GF-D8 (cell line): Measurements from ENCODE around the gene TAS2R60.
"Not testable (repeated sequence)": the region's sequence is repeated elsewhere in the genome, so short reads cannot be mapped to it uniquely, and the experiment has no call there.

Source experiments
- DNase-seq: peaks from one replicate; lab custom pipeline; 2025; lab: John Stamatoyannopoulos, UW

The TAS2R60 gene

DNA sequence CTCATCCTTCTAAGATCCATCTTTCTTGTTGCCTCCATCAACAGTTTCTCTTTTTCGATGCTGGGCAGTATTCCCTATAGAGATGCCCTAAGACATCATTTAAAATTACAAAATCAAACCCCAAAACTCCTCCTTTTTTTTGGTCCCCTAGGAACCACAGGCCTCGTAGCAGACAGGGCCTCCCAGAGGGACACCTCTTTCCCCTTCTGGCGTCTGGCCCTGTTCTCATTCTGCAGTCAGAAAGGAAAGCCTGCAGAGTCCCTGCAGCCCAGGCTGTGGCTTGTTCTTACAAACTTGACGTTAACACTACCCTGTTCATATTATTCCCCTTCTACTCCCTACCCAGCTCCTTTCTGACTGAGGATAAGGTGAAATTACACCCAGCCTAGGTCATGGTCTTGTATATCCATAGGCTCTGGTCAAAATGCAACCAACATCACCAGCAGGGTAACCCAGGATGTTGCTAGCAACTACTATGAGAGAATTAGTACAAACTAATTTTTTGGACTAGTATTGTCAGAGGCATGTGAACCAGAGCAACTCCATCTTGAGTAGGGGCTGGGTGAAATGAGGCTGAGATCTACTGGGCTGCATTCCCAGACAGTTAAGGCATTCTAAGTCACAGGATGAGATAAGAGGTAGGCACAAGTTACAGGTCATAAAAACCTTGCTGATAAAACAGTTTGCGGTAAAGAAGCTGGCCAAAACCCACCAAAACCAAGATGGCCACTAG lies 31.1 kb upstream of the TAS2R60 start:
- peak; percentile 24 for DNase-seq

DNA sequence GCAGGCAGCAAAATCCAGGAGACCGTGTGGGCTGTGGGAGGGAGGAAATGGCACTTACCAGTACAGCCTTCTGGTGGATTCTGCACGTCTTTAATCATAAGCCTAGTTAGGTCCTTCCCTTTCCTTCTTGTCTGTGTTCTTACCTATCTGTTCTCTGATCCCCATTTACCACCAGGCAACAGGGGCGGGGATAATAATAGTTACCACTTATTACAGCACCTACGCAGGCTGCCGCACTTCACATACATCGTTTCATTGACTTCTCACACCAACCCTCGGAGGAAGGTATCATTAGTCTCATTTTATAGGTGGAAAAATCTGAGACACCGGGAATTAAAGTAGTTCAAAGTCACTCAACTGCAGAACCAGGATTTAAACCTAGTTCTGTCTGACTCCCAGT lies 30.1 kb upstream of the TAS2R60 start:
- DNase-seq = no peak

DNA sequence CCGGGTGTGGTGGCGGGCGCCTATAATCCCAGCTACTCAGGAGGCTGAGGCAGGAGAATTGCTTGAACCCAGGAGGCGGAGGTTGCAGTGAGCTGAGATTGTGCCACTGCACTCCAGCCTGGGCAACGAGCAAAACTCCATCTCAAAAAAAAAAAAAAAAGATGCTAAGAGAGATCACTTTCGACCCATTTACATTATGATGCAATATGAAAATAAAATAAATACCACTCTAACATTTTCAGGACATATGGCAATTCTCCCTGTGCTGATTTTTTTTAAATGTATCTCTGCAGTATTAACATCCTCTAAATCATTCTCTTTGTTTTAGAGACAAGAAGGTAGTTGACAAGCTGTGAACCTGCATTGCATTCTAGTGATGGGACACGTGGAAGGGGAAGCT lies 28.0 kb upstream of the TAS2R60 start:
- not testable (repeated sequence) for DNase-seq

DNA sequence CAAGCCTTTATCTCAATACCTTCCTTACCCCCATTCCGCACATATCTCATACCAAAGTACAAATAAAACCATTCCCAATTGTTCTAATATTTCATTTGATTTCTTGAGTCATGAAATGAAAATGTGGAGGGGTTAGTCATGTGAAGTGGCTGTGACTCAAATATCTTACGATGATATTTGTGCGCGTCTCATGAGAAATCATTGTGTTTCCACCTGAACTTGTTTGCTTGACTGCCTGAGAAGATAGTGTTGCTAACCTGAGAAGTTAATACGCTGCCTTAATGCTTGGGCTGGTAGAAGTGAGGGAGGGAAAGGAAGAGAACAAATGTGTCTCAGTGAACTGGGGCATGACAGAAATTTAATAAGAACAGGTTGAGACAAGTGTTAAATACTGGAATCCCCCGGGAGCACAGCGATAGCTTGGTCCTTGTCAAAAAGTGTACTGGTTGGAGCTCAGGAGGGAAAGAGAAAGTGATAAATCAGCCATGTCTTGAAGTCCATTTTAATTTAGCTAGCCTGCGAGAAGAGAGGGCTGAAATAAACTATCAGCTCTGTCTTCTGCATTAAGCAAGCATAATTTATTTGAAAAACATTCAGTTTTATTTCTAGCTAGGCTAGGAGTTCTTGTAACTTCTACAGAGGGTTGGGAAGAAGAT lies 27.4 kb upstream of the TAS2R60 start:
- no peak for DNase-seq

DNA sequence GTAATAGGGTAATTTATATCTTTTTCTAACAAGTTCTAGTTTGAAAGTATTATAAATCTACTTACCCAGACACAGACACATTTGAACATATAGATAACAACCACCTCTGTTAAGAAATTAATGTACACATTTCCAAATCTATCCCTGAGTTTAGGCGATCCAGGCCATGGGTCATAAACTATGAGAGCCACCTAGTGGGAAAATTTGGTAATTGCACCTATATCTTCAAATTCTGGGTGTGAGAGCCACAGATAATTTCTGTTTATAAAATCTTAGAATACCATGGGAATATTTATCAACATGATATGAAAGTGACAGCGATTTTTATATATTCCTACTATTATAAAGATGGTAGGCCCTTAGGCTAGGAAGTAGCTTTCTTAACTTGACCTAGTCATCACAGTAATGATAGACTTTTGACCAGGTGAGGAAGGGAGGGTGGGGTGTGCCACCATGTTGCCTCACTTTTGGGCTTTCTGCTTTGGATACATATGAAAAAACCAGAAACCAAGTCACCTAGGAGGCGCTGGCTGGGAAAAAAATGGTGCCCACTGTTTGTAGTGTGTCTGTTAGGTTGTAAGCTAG lies 26.6 kb upstream of the TAS2R60 start:
- peak; percentile 22 for DNase-seq

DNA sequence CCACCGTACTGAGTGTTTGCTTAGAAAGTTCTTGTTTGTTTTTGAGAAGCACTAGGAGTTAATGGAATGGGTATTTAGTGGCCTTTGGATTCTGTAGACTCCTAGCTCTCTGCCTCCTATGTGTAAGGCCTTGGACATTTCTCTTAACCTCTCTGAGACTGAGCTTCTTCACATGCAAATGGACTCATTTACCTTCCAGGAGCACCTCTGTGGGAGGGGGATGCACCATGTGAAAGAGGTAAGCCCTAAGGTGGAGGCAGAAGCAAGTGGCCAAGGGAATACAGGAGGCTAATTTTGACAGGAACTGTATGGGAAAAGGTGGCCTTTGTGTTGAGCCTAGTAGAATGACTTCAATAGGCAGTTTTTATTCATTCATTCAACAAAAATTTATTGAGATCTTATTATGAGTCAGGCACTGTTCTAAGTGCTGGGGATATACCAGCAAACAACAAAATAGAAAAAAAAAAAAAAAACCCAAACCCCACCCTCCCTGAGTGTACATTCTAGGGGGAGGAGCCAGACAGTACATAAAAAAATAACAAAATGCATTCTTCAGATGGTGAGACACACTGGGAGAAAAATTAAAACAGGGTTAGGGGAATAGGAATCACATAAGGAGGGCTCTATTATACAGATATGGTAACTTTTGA lies 25.4 kb upstream of the TAS2R60 start:
- DNase-seq = no peak

DNA sequence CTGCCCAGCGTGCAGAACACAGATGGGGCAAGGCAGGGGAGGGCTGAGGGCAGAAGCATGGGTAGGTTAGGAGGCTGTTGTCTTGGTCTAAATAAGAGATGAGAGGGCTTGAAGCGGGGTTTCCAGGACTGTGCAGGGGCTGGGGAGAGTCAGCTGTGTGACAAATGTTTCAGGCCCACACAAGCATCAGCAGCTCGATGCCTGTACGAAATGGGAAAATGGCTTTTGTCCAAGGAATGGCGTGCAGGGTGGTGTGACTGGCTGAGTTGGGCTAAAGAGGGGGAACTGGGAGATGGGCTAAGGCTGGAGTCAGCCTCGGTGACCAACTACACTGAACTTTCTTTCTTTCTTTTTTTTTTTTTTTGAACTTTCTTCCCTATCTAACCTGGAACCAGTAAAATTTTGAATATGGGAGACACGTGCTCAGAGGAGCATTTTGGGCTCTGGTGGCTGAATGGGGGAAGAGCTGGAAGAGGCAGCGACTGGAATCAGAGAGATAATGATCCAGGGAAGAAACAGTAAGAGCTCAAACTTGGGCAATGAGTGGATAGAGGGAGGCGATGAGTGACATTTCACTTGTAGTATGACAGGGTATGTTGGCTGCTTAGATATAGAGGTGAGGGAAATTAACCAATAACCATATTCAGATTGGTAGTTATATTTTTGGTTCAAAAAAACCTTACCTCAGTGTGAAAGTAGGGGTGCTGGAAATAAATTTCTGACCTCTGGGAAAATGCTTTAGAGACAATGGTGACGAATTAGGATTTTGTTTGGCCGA lies 24.4 kb upstream of the TAS2R60 start:
- no peak for DNase-seq

DNA sequence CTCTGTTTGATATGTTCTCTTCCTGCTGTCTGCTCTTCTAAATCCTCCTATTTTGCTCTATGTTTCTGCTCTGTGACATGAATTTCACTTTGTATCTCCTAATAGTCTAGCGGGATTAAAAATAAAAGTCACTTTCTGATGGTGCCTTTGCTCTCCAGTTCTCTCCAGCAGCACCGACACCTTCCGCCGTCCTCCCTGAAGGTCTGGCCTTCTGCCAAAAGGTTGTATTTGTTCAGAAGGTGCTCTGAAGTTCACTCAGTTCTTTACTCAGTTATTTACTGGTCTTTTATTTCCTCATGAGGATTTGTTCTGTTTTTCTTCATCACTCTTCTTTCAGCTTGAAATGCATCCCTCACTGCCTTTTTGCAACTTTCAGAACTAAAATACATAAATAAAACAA lies 23.4 kb upstream of the TAS2R60 start:
- DNase-seq = no peak

DNA sequence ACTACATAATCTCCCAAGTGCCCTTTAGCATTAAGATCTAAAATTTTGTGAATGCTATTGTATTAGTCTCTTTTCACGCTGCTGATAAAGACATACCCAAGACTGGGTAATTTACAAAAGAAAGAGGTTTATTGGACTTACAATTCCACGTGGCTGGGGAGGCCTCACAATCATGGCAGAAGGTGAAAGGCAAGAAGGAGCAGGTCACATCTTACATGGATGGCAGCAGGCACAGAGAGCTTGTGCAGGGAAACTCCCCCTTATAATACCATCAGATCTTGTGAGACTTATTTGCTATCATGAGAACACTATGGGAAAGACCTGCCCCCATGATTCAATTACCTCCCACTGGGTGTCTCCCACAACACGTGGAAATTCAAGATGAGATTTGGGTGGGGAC lies 22.6 kb upstream of the TAS2R60 start:
- DNase-seq = not testable (repeated sequence)

DNA sequence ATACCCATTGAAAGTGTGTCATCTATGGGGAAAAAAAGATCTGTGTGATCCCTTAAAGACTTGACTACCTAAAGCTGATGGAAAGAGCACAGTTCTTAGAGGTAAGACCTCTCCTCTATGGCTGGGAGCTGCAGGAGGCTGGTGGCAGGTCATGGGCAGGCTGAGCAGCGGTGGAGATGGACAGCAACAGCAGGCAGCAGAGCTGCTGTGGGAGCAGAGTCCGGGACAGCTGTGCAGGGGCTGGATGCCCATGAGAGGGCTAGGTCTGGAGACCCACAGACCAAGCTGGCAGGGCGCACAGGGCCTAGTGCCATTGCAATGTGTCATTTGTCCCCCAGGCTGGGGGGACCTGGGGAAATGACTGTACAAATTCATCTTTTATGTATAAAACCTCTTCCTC lies 21.2 kb upstream of the TAS2R60 start:
- DNase-seq = no peak

DNA sequence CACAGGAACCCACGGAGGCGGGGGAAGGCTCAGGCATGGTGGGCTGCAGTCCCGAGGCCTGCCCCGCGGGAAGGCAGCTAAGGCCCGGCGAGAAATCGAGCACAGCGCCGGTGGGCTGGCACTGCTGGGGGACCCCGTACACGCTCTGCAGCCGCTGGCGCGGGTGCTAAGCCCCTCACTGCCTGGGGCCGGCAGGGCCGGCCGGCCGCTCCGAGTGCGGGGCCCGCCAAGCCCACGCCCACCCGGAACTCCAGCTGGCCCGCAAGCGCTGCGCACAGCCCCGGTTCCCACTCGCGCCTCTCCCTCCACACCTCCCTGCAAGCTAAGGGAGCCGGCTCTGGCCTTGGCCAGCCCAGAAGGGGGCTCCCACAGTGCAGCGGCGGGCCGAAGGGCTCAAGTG lies 18.8 kb upstream of the TAS2R60 start:
- DNase-seq = not testable (repeated sequence)

DNA sequence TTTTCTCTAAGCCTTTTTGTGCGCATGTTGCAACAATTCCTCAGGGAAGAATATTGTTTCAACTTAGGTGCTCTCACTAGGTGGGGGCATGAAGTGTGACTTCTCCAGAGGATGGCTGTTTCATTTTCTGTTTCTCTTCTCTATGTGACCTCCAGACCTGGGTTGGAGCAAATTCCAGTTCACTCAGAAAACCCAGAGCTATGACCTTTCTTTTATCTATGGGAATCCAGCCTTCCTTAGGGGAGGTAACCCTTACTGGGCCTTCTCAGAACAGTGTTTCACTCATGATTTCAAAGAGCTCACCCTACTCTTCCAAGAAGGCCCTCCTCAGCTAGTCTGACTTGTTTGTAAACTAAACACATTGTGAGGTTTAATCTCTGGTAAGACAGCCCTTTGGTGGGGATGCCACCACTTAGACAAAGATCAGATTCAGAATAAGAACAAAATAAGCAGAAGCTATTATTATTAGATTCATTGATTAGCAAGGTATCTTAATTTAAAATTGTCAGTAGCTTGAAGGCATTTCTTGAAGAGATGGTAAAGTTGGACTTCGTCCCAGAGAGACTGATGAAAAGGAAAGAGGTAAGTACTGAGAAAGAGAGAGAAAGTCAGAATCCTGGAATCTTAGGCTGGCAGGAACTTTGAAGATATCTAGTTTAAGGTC lies 16.6 kb upstream of the TAS2R60 start:
- DNase-seq = no peak

DNA sequence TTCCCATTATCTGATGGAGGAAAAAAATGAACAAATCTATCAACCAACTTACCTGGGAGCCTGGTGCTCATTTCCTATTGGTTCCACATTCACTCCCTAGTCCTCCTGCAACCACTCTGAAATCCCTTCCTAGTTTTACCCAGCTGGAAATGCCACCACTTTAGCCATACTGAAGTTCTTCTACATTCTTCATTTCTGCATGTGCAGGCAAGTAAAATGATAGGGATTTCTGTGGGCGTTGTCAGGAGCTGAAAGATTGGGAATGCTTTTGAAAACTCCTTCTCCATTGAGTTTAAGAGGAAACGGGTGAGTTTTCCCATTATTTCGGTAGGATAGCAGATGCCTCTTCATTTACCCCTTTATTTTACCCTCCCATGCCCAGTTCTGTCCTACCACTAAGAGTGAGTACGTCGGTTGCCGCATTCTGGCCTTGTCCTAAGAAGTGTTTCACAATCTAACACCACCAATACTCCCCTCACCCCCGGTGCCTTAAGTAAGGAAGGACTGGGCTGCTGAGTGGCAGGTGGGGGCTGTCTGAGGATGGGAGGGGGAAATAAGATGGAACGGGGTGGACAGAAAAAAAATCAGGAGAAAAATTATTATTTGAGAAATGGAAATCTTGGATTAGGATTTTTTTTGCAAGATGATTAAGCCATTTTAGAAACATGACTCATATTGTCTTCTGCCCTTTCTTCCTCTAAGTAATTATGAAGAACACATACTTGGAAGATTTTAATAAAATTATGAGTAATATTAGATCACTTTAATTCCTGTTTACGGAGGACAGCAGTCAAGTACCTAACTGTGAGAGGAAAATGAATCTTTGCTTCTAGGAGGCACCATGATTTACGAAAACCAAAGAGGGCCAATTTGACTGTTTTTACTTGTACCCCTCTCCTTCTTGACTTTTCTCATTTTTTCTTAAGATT lies 13.2 kb upstream of the TAS2R60 start:
- DNase-seq = no peak

DNA sequence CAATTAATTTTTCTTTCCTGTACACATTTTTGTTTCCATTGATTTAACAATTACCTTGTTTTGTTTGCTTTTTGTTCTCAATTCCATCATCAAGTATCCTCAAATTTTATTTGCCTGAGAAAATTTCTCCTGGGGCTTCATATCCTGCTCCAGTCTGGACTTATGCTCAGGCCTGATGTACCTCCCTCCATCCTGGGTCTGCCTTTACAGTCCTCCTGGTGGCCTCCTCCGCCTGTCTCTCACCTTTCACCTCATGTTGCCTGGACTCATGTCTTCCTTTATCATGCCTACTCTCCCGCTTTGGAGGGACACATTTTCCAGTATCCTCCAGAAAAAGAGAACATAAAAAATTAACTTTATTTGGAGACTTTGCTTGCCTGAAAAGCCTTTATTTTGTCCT lies 12.1 kb upstream of the TAS2R60 start:
- DNase-seq = no peak

DNA sequence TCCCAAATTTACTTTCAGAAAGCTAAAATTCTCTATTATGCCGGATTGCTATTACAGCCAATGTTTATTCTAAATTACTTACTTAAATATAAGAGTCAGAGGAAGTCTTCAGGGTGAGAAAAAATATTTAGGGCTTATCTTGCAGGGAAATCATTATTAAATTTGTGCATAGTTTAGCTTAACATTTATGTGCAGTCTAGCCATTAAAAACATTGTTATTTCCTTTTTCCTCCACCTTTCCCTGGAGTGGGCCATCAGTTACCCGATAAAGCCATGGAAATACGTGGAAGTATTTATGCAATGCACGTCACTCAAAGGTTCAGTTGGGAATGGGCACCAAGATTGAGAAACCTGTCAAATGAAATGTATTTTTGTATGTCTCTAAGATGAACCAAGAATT lies 9.5 kb upstream of the TAS2R60 start:
- DNase-seq = no peak

DNA sequence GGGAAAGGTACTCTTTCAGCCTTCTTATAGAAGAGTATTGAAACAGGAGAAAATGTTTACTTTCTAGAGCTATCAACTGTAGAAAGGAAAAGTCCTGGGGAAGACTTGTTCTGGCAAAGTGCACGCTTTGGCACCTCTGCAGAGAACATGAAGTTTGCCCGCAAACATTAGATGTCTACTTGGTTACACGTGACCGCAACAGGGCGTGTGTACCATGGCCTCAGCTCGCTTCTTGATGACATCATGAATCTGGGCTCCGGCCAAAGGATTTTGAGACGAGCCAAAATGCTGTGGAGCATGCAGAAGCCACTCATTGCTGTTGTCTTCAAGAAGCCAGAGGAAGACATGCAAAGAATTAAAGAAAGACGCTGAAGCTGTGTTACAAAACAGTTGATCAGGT lies 8.6 kb upstream of the TAS2R60 start:
- DNase-seq = no peak

DNA sequence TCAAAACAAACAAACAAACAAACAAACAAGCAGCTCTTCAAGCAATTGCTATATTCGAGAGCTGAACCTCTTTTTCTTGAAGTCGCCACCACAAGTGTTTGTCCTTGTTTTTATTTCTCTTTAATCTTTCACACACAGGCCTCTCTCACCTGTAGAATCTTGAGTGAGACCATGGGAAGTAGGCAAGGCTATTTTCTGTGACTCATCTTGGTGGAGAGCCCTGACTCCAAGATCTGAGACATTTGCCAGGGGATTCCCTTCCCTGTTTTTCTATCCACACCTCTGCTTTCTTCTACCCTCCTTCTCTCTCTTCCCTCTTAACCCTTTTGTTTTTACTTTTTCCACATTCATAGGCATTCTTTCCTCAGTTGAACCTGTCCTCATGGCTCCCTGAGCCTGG lies 8.0 kb upstream of the TAS2R60 start:
- DNase-seq = no peak

DNA sequence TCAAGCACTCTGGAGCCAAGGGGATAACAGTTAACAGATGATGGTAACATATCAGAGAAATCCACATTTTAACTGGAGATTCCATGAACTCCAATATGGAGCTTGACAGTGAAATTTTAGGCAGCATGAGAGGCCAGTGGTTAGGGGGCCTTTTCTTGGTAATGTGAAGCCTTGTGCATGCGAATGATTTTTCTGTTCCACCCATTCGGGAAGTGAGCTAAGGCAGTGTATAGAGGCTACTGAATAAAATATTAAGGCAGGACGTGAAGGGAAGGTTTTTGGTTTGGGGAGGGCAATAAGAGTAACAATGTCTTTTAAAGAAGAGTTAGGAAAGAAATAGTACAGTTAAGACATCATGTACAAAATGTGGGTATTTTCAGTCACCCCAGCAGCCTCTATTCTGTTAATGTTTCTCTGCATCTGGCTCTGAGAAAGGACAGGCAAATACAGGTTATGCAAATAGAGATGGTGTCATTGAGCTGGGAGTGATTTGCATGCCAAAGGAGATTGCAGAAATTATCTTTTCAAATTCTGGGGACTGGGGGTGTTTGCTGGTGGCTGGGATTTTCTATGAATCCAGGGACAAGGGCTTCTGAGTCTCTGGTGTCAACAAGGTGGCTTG lies 6.8 kb upstream of the TAS2R60 start:
- no peak for DNase-seq

DNA sequence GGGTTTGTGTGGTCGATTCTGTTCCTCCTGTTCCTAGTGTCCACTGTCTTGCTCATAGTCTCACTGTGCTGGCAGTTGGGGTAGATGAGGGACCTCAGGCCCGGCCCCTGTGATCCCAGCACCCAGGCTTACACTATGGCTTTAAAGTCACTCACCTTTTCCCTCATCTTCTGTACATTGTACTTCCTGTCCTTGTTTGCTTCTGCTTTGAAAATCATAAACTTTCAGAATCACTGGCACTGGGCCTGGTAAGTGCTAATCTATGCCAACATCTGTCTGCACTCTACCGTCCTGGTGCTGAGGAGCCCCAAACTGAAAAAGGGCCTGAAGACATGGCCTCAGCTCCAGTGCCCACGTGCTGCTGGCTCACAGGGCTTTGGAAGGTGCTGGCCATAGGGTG lies 5.7 kb upstream of the TAS2R60 start:
- no peak for DNase-seq

DNA sequence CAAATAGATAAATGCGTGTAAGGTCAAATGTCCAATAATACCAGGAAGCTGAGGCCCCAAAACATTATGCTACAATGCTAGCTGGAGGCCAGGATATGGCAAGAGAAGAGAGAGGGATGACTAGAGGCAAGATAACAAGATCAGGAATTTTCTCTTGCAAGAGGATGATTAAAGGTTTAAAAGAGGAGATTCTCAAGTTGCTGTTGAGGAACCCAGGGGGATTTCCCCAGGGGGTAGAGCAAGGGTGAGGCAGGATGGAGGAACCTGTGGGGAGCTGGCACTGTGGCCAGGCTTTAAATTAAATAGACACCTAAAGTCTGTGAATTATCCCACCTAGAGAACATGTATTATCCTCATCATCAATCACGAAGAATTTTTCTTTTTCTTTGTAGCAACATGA lies 3.4 kb upstream of the TAS2R60 start:
- no peak for DNase-seq
